Urothelium cell line (cell line): ENCODE results near the gene NEB.

Experiments used
- DNase-seq: peaks from one replicate; pipeline ENCODE4 v3.0.0; 2011; ENCODE audit warnings: low spot score, mixed read lengths
- FAIRE-seq: peaks from 2 replicates; lab custom pipeline; 2011; peaks lifted over from hg19 to GRCh38; lab: Jason Lieb, UNC

The NEB gene, protein sequence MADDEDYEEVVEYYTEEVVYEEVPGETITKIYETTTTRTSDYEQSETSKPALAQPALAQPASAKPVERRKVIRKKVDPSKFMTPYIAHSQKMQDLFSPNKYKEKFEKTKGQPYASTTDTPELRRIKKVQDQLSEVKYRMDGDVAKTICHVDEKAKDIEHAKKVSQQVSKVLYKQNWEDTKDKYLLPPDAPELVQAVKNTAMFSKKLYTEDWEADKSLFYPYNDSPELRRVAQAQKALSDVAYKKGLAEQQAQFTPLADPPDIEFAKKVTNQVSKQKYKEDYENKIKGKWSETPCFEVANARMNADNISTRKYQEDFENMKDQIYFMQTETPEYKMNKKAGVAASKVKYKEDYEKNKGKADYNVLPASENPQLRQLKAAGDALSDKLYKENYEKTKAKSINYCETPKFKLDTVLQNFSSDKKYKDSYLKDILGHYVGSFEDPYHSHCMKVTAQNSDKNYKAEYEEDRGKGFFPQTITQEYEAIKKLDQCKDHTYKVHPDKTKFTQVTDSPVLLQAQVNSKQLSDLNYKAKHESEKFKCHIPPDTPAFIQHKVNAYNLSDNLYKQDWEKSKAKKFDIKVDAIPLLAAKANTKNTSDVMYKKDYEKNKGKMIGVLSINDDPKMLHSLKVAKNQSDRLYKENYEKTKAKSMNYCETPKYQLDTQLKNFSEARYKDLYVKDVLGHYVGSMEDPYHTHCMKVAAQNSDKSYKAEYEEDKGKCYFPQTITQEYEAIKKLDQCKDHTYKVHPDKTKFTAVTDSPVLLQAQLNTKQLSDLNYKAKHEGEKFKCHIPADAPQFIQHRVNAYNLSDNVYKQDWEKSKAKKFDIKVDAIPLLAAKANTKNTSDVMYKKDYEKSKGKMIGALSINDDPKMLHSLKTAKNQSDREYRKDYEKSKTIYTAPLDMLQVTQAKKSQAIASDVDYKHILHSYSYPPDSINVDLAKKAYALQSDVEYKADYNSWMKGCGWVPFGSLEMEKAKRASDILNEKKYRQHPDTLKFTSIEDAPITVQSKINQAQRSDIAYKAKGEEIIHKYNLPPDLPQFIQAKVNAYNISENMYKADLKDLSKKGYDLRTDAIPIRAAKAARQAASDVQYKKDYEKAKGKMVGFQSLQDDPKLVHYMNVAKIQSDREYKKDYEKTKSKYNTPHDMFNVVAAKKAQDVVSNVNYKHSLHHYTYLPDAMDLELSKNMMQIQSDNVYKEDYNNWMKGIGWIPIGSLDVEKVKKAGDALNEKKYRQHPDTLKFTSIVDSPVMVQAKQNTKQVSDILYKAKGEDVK (N-terminal part only)

DNA sequence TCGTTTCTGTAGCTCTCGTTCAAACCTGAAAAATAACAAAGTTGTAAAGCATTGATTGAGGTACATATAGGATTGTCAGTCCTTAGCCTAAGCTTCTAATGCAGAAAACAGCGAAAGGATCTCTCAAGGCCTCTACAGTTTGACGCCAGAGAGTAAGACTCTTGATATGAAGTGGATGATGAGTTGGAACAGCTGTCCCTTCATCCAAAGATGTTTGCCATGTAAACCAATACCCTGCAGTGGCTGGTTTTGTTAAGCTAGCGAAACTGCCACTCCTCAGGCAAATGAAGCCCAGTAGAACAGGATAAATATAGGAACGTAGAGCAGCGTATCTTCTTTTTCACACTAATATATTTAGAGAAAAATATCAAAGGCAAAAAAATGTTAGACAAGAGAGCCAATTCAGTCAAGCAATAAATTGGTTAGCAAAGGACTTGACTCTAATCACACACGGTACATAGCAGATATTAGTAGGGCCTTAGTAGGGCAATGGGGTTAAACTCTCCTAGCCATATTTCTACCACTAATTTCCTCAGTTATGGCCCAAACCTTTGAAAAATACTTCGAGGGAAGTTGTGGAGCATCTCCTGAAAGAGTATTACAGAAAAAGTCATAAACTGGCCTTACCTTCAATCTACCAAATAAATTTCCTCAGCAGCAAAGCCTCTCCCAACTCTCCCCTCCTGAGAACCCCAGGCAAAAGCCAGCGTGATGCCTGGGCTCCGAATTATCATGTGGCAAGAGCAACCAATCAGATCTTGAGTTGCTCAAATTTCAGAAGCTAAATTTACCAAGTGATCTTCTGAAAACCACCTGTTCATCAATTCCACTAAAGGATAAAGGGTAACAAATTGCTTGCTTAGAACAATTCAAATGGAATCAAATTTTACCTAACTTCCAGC lies at the start of gene NEB:
Gene NEB, minus strand, starts transcription at position 706 of the 902 bp plus-strand sequence. CDS start 1,320 bp downstream, outside the sequence.
- no peak for FAIRE-seq
- DNase-seq = no peak

DNA sequence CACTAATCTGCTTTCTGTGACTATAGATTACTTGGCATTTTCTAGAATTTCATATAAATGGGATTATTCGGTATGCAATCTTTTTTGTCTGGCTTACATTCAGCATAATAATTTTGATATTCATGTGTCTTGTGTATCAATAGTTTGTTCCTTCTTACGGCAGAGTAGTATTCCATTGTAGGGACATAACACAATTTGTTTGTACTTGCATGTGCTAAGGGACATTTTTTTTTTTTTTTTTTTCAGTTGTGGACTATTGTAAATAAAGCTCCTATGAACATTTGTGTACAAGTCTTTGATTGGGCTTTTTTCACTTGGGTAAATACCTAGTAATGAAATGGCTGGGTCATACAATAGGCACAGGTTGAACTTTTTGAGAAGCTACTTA lies 48.9 kb upstream of the NEB start:
- DNase-seq = no peak
- FAIRE-seq = no peak

DNA sequence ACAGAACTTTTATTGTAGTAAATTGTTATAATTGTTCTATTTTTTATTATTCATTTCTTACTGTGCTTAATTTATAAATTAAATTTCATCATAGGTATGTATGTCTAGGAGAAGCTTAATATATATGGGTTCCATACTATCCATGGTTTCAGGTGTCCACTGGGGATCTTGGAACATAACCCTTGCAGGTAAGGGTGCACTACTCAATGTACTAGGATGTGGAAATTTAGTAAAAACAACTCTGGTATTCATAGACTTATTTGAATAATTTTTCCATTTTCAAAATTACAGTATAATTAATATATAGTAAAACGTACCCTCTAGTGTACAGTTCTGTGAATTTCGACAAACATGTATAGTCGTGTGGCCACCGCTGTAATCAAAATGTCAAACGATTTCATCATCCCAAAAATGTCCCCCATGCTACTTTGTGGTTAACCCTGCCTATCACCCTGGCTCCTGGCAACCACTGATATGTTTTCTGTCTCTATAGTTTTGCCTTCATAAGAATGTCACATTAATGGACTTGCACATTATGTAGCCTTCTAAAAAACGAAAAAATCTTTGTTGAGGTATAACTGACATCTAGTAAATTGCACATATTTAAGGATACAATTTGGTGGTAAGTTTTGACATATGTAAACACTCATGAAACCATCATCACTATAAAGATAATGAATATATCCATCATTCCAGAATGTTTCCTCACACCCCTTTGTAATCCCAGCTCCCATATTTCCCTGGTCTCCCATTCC lies 48.3 kb upstream of the NEB start:
- FAIRE-seq (no peak), DNase-seq (no peak)

DNA sequence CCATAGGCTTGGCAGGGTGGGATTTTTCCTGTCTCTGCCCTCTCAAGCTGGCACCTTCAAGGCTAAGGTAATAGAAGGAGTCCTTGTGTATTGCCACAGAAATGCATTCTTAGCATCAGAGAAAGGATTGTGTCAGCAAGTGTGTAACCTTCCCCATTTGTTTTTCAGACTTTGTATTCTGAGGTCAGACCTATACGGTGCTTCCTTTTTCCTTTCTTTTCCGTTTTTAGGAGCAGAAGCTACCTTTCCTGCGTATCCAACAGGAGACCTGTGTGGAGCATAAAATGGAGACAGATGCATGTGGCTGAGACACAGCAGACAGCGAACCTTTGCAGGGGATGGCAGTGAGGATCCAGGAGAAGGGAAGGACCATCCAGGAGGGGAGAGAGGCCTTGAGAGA lies 47.4 kb upstream of the NEB start:
- DNase-seq (no peak), FAIRE-seq (no peak)

DNA sequence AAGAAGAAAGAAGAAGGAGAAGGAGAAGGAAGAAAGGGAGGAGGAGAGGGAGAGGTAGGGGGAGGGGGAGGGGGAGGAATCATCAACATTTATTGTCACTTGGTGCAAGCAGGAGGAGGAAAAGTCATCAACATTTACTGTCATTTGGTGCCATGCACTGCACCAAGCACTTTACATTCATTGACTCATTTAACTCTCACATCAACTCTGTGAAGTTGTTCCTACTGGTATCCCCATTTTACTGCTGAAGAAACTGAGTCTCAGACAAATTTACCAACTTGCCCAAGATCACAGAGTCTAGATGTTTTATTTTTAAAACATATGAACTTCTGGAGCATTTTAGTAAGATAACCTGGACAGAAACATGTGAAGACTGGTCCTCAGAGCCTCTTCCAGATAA lies 46.7 kb upstream of the NEB start:
- no peak for FAIRE-seq
- DNase-seq = no peak

DNA sequence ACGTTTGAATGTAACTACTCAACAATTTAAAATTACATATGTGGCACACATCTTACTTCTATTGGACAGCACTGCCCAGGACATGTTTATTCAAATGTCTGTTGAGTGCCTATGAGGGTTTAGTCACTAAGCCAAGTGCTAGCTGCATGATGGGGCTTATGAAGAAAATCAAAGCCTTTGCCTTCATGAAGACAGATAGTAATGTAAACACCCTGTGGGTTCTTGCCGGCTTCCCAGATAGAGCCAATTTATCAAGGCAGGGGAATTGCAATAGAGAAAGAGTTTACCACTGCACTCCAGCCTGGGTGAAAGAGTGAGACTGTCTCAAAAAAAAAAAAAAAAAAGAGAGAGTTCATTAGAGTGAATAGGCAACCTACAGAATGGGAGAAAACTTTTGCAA lies 43.7 kb upstream of the NEB start:
- FAIRE-seq (no peak), DNase-seq (no peak)

DNA sequence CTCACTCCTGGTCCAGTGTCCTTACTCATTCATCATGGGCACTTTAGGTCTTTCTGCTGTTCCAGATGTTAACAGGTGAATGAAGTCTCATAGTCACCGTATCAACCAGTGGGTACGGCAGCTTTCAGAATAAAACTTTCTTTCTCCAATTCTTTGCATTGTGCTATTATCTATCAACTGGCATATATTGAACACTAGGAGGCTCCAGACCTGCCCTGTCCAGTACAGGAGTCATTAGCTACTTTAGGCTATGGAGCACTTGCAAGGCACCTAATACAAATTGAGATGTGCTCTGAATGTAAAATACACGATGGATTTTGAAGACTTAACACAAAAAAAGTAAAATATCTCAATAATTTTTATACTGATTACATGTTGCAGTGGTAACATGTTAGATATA lies 43.2 kb upstream of the NEB start:
- no peak for FAIRE-seq
- no peak for DNase-seq

DNA sequence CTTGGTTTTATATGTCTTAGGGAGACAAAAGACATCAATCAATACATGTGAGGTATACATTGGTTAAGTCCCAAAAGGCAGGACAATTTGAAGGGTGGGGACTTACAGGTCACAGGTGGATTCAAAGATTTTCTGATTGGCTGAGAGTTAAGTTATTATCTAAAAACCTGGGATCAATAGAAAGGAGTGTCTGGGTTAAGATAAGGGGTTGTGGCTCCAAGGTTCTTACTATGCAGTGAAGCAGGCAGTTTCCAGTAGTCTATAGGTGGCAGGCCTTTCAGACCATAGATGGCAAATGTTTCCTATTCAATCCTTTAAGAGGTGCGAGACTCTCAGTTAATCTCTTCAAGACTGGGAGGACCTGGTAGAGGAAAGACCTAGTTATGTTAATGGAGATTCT lies 42.1 kb upstream of the NEB start:
- DNase-seq (no peak), FAIRE-seq (no peak)

DNA sequence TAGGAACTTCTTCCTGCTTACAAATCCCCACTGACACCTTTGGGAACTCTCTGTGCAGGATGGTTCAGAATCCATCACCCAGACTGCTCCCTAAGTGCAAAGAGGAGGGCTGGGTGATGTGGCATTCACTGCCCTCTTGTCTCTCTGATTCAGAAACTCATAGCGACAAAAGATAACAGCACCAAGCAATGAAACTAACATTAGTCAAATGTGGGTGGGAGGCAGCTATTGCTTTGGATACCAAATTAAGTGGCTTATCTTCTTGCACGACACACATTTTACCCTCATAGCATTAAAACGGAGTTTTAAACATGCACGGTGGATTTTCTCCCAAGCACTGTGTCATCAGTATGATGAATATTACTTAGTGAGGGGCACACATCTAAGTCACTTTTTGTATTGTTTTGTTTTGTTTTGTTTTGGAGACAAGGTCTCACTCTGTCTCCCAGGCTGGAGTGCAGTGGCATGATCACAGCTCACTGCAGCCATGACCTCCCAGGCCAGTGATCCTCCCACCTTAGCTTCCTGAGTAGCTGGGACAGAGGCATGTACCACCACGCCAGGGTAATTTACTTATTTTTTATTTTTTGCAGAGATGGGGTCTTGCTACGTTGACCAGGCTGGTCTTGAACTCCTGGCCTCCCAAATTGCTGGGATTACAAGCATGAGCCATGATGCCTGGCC lies 40.9 kb upstream of the NEB start:
- DNase-seq (no peak), FAIRE-seq (no peak)

DNA sequence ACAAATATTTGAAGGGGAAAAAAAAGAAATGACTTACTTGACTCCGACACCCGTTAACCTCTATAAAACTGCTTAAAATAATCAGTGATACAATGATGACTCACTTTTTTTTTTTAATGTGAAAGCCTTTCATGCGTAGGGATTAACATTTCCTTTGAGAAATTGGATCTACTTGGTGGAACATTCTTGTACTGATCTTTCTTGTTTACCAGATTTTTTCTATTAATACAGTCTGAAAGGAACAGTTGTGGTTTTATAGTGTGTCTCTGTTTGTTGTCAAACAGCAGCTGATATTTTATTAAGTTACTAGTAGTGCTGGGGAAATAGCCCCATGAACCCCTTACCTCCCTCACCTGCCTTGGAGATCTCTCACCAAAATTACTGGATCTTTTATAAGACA lies 40.2 kb upstream of the NEB start:
- peak; percentile 16 for DNase-seq
- FAIRE-seq = no peak

DNA sequence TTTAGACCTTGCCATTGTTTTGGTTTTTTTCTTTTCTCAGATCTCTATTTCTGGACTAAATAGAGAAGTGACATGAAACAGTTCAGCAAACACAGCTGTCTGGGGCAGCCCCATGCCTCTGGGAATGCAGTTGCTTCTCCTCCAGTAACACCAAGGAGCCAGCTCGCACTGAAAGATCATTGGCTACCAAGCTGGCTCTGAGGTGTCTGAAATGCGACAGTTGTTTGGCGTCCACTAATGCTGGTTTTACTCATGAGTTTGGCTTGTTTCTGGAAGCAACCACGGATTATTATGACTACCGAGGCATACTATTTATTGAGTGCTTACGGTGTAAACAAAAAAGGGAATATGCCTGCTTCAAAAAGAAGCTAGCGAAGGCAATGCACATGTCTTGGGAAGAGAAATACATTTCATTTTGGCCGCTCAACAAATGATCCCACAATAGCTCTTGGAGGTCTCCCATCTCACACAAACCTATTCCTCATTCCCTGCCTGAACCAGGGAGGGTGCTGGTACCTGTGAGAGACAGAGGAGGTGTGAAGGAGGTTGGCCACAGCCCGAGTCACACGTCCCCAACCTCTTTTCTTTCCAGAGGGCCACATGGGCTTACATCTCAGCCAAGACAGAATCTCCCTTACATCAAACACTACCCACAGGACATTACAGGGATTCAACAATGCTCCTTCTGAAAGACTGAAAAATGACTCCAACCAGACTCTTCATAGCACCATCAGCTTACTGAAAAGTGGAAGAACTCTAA lies 37.5 kb upstream of the NEB start:
- FAIRE-seq = no peak

DNA sequence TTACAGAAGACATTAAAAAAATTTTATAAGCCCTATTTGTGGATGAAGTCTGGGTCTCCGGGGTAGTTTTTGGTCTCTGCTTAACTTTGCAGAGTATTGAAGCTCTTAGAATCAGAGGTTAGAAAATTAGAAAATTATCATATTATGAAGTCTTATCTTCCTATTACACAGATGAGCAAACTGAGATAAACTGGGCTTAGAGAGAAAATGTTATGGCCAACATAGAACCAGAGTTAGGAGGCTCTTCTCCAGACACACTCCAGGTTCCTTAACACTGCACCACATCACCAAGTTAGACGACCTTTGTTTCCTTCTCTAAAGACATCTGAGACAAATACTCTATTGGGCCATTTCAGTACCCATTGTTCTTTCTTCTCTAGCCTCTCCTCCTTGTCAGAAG lies 36.7 kb upstream of the NEB start:
- DNase-seq (no peak), FAIRE-seq (no peak)

More for the DNA sequence above, 37.5 kb upstream of the NEB start:
- DNase-seq = no peak

DNA sequence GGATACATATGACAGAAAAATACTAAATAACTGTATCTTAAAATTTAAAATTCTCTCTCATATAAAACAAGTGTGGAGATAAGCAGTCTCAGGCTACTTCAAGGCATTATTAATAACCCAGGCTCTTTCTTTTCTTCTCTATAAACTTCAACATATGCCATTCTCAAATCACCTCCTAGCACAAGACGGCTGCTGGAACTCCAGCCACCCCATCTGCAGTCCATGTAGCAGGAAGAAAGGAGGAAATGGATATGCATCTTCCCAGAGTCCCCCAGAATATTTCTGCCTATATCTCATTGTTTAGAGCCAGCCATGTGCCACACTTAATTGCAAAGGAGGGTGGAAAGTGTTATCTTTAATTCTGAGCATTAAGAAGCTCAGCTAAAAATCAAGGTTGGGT lies 35.3 kb upstream of the NEB start:
- DNase-seq = no peak
- no peak for FAIRE-seq

DNA sequence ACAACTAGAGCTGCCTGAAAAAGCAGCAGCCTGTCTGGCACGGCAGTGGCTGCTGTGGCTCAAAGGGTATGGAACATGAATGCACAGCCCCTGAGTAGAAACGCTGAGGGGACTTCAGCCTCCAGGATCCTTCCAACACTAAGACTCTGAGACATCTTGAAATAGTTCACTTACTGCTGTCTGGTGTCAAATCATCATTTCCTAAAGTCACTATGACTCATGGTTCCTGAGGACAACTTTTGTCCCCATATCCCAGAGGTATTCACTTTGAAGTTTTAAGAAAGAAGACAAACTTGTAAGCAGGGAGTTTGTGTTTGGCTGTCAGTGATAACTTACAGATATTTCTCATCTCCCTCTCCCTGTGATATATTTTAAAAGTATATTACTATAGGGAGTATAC lies 33.3 kb upstream of the NEB start:
- DNase-seq (no peak), FAIRE-seq (no peak)

DNA sequence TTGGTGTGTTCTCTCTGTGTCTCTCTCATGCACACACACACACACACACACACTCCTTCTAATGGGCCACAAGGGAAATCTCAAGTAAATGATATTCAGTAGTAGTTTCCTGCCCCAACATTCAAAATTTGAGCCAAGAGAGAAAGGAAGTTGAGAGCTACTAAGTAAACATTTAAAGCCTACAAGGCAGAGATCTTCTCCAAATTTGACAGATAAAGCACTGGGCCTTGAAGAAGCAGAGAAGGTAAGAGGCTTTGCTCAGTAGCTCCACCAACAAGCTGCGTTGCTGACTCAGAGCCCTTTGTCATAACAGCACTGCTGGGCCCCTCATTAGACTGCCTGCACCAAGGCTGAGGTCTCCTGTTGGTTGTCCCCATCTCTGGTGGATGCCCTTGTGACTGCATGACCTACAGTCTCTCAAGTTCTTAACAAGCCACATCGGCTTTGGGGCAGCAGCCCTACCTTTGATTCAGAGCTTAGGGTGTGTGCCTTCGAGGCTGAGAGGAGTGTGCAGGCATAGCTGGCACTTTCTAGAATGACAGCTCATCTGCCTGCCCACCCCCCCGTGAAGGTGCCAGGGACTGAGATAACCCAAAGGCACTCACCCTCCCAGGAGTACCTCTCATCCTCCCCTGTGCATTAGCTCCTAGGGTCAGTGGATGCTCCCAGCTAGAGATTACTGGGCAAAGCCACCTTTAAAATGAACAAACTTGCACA lies 32.3 kb upstream of the NEB start:
- FAIRE-seq (no peak), DNase-seq (no peak)

DNA sequence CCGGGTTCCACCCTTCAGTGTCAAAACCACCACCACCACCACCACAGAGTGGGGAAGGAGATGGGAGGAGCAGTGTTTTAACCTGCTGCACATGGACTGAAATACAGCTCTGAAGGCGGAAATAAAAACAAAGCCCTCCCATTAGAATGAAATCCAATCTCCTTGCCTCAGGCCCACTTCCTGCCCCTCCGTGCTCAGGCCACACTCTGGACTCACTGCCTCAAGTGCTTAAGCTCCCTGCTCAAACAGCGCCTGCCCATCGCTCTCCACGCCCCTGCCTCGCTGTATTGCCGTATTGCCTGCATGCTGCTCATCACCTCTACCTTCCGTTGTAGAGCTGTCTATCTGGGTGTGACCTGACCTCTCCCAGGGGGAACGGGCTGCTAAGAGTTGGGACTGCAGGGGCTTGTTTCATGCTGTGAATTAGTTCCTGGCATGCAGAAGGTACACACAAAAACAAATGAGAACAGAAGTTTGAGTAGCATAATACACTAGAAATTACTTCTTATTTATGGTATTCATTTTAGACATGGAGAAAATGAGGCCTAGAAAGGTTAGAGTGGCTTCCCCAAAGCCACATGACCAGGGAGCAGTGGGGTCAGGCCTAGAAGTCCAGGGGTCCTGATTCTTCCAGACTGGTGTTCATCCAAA lies 31.6 kb upstream of the NEB start:
- FAIRE-seq = no peak
- DNase-seq = no peak

DNA sequence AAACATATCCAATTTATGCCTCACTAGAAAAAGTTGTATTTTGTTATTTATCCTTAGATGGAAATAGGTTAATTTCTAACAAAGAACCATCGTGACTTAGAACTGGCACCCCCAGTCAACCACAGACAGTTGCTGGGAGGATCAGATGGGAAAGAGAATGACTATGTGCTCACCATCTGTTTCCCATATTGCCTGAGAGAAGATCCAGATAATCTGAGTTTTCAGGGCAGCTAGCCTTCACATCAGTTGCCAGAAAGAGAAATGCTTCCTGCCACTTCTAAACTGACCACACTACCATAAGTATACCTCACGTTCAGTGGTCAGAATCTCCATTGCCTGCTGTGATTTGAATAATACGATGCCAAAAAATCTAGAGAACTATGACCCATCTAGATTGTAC lies 28.4 kb upstream of the NEB start:
- no peak for FAIRE-seq
- no peak for DNase-seq
